GDM1 (cell line): Measurements from ENCODE around the gene ZFHX3.

Experiments used
- DNase-seq: peaks from one replicate; lab custom pipeline; 2025; lab: John Stamatoyannopoulos, UW

Gene ZFHX3

GRCh38 chr16:73037331-73037745, 10.6 kb downstream of the ZFHX3 start:
- peak; percentile 8 for DNase-seq

- DNase-seq, result no peak
These were observed 11.7 kb downstream of the ZFHX3 start for GRCh38 chr16:73036074-73036826.

- no peak for DNase-seq
These were observed 13.6 kb downstream of the ZFHX3 start for GRCh38 chr16:73034374-73034773.

GRCh38 chr16:73033271-73033998, 14.5 kb downstream of the ZFHX3 start:
- no peak for DNase-seq

GRCh38 chr16:73032541-73033270, 15.2 kb downstream of the ZFHX3 start:
- DNase-seq, result no peak

GRCh38 chr16:73031984-73032383, 15.9 kb downstream of the ZFHX3 start:
- DNase-seq, result no peak

- DNase-seq, result no peak
These were observed 16.6 kb downstream of the ZFHX3 start for GRCh38 chr16:73031155-73031866.

- no peak for DNase-seq
These were observed 19.1 kb downstream of the ZFHX3 start for GRCh38 chr16:73028721-73029361.

GRCh38 chr16:73028263-73028662, 19.7 kb downstream of the ZFHX3 start:
- DNase-seq, result no peak

- DNase-seq, result no peak
These were observed 20.2 kb downstream of the ZFHX3 start for GRCh38 chr16:73027685-73028111.

GRCh38 chr16:73026754-73027684, 20.9 kb downstream of the ZFHX3 start:
- no peak for DNase-seq

GRCh38 chr16:73025856-73026210, 22.1 kb downstream of the ZFHX3 start:
- no peak for DNase-seq

- DNase-seq, result no peak
These were observed 22.6 kb downstream of the ZFHX3 start for GRCh38 chr16:73025151-73025855.

- no peak for DNase-seq
These were observed 23.3 kb downstream of the ZFHX3 start for GRCh38 chr16:73024571-73025105.

- DNase-seq, result no peak
These were observed 24.0 kb downstream of the ZFHX3 start for GRCh38 chr16:73023752-73024570.

GRCh38 chr16:73023320-73023719, 24.6 kb downstream of the ZFHX3 start:
- DNase-seq, result no peak

GRCh38 chr16:73022534-73022933, 25.4 kb downstream of the ZFHX3 start:
- no peak for DNase-seq

GRCh38 chr16:73021866-73022495, 25.9 kb downstream of the ZFHX3 start:
- no peak for DNase-seq
